GM21786 (cell line): Measurements from ENCODE around the gene CACNB1.

Source experiments
- ATAC-seq: cut with Tn5 transposase; IDR thresholded peaks from one replicate; pipeline ENCODE4 v1.9.1; 2021; ENCODE audit not compliant: unreplicated experiment

CACNB1 gene

GRCh38 chr17:39197380-39198185 is at the start of gene CACNB1:
TSS of gene CACNB1 (minus strand) at chr17:39197669. CDS start at chr17:39197495, 174 bp downstream.
- no peak for ATAC-seq

DNA sequence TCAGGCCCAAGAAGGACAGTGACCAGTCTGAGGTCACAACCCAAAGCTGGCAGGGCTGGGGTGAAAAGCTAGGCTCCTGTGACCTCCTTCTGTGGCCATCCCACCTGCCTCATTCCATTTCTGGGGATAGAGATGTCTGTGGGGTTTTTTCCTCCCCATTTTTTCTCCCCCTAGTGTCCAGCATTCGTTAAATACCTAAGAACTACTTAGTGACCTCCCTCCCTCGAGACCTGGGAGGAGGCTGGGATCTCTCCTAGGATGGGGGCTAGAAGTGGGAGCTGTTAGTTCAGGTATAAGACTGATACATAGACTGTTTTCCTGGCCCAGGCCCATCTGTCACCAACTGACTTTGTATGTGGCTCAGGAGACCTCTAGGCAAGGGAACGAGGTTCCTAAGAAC is 48.8 kb upstream of the CACNB1 start:
- ATAC-seq: no peak

- ATAC-seq: no peak
Observed at GRCh38 chr17:39244600-39245570, 47.4 kb upstream of the CACNB1 start.

- ATAC-seq: no peak
Observed at GRCh38 chr17:39244016-39244599, 46.6 kb upstream of the CACNB1 start.

- ATAC-seq: no peak
Observed at GRCh38 chr17:39243155-39243554, 45.7 kb upstream of the CACNB1 start.

DNA sequence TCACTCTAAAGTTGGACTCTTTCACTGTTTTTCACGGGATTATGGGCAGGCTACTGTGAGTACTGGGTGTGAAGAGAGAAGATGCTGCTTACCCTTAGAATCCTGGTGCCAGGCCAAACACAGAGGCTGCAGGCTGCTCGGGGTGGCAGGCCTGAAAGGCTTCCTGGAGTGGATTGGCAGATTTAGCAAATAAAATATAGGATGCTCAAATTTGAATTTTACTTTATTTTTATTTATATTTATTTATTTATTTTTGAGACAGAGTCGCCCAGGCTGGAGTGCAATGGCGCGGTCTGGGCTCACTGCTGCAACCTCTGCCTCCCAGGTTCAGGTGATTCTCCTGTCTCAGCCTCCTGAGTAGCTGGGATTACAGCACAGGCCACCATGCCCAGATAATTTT is 43.2 kb upstream of the CACNB1 start:
- no peak for ATAC-seq

- ATAC-seq: no peak
Observed at GRCh38 chr17:39239640-39240314, 42.3 kb upstream of the CACNB1 start.

- no peak for ATAC-seq
Observed at GRCh38 chr17:39238311-39238972, 41.0 kb upstream of the CACNB1 start.

DNA sequence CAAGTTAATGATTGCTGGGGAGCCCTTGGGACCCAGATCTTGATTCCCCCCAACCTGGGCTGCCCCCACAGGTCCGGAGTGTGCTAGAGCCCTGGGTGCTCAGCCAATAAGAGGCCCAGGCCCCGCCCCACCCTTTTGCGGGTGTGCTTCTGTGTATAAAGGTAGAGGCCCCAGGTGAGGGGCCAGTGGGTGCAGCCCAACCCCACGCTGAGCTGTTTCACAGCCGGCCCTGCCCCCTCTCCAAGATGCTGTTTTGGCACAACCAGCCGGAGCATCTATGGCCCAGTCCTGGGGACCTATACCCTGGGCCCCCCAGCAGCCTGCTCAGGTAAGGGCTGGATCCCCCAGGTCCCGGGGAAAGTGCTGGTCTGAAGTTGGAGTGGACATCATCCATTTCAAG is 40.1 kb upstream of the CACNB1 start:
- no peak for ATAC-seq

DNA sequence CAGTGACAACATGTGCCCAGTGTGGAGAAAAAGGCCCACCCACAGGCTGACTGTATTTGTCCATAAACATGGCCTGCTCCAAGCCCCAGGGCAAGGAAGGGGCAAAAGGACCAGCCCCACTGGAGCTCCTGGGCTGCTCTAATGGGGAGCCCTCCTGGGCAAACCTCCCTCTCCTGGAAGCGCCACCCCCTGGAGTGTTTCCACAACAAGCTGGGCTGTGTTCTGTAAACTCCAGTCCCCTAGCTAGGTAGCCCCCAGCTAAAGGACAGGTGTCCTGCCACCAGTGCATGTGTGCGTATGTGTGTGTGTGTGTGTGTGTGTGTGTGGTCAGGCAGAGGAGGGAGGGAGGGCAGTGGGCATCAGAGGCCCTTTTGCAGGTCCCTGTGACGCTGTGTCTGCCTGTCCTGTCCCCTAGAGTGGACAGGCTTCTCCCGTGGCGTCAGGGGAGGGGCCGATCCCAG is 39.5 kb upstream of the CACNB1 start:
- no peak for ATAC-seq

GRCh38 chr17:39236450-39236927 is 39.0 kb upstream of the CACNB1 start:
- ATAC-seq: no peak

GRCh38 chr17:39235555-39236449 is 38.3 kb upstream of the CACNB1 start:
- ATAC-seq: no peak

DNA sequence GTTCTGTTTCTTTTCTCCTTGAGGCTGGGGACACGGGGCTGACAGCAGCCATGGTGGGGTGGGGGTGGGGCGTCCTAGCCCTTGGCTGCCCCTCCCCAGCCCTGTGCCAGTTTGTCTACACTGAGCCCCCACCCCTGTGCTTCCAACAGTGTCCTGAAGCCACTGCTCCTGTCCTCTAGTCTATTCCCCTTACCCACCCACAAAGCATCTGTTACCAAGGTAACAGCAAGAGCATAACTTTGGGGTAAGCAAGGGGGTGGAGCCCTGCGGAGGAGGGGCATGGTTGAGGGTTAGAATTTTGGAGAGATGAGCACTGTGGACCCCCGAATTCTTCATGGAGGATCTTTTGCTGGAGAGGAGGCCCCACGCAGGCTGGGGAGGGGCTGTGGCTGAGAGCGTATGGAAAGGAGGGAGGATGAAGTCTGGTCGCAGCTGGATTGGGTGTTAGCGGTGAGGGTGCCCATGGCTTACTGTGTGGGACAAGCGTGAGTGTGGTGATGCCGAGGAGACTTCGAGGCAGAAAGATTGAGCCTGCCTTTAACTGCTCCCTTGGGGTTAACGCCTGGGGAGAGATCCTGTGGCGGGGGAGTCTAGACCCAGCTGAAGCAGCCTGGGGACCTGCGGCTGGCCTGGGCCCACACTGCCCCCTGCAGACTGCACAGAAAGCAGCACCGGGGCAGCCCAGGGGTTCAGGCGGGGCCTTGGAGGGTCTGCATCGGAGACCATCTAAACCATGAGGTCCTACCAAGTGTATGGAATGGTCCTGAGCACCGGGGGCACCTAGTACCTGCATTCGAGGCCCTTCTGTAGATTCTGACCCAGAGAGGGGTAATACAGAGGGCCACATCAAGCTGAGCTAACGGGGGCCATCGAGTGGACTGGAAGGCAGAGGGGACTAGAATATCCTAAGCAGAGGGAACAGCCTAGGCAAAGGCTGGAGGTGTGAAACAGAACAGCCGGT is 34.4 kb upstream of the CACNB1 start:
- ATAC-seq: no peak

DNA sequence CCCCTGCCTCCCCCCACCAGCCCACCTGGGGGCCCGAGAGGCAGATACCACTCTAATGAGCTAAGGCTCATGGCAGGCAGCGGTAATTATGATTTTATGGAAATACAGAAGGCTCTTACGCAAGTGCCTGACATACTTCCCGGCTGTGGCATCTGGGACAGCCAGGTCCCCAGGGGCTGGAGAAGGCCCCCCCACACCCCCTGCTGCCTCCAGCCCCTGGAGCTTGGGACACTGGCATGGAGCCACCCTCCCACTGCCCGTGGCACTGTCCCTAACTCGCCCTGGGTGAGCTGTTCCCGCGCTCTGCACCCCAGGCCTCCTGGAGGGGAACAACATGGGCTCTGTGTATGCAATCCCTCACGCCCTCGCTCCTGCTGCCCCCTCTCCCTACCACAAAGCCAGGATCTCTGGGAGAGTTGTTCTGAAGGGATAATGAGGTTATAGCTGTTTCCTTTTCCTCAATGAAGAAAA is 33.7 kb upstream of the CACNB1 start:
- no peak for ATAC-seq

DNA sequence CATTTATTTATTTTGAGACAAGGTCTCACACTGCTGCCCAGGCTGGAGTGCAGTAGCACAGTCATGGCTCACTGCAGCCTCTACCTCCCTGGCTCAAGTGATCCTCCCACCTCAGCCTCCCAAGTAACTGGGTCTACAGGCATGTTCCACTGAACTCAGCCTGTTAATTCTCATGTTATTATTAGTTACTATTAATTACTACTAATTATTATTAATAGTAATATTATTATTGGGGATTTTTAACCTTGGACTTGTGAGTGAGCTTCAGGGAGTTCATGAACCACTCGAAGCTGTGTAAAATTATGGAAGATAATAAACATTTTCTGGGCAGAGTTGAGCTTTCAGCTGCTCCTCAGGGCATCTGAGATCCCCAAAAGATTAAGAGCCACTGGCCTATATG is 32.9 kb upstream of the CACNB1 start:
- no peak for ATAC-seq

DNA sequence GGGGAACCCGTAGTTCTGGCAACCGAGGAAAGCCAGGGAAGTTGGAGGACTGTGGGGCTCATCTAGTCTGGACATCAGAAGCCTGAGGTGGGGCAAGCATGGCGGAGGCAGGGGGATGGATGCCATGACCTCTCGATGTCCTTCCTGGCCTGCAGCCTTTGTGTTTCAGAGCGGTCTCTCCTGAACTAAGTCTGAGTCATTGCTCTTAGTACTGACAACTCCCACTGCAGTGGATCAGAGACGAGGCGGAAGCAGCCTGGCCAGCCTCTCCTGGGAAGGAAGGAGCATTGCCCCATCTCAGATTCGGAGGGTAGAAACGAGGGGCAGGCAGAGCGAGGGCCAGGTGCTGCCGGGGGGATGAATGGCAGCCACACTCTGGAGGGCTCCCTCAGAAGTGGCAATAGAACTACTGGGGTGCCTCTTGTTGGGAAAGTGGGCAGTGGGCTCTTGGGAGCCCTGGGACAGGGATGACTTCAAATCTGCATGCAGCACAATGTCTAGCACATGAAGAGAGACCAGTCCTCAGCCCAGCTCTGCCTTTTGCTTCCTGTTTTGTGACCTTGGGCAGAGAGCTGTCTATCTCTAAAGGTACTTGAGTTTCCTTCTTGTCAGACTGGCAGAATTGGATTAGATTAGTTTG is 31.9 kb upstream of the CACNB1 start:
- no peak for ATAC-seq

- no peak for ATAC-seq
Observed at GRCh38 chr17:39227364-39227919, 30.0 kb upstream of the CACNB1 start.
